ENCODE data around the gene ANLN. TPM values are rescaled to one million over a fixed set of nuclear protein-coding genes. Genes with fewer than 3 reads are reported as not detected.
A peak's percentile ranks its signal among the peaks of the same experiment; 100 is the strongest.
"Not testable (repeated sequence)": the region's sequence is repeated elsewhere in the genome, so short reads cannot be mapped to it uniquely, and the experiment has no call there.

ANLN gene
- 435 and 537 TPM in 2 replicates for total RNA-seq (2014; rRNA removed; shearing (Covaris generic))

GRCh38 chr7:36389371-36390198 lies at the start of gene ANLN:
Gene ANLN, plus strand, starts transcription at chr7:36389862. Its CDS starts 165 bp downstream, at chr7:36390027.
- peak; percentile 98 for DNase-seq (ENCODE audit: low read depth)

- no peak for DNase-seq (ENCODE audit: low read depth)
These were observed 46.1 kb upstream of the ANLN start for GRCh38 chr7:36343548-36343947.

GRCh38 chr7:36344622-36345021 lies 45.0 kb upstream of the ANLN start:
- DNase-seq (ENCODE audit: low read depth): no peak

- peak; percentile 6 for DNase-seq (ENCODE audit: low read depth)
These were observed 43.3 kb upstream of the ANLN start for GRCh38 chr7:36346260-36346831.

- DNase-seq (ENCODE audit: low read depth): peak; percentile 19
These were observed 41.4 kb upstream of the ANLN start for GRCh38 chr7:36348256-36348655.

GRCh38 chr7:36348771-36349170 lies 40.9 kb upstream of the ANLN start:
- DNase-seq (ENCODE audit: low read depth): no peak

GRCh38 chr7:36349626-36350025 lies 40.0 kb upstream of the ANLN start:
- no peak for DNase-seq (ENCODE audit: low read depth)

GRCh38 chr7:36355490-36355889 lies 34.2 kb upstream of the ANLN start:
- DNase-seq (ENCODE audit: low read depth): no peak

GRCh38 chr7:36357054-36357453 lies 32.6 kb upstream of the ANLN start:
- DNase-seq (ENCODE audit: low read depth): no peak

GRCh38 chr7:36358589-36358988 lies 31.1 kb upstream of the ANLN start:
- DNase-seq (ENCODE audit: low read depth): no peak

- DNase-seq (ENCODE audit: low read depth): no peak
These were observed 29.4 kb upstream of the ANLN start for GRCh38 chr7:36360244-36360643.

GRCh38 chr7:36361227-36361626 lies 28.4 kb upstream of the ANLN start:
- DNase-seq (ENCODE audit: low read depth): no peak

- no peak for DNase-seq (ENCODE audit: low read depth)
These were observed 26.1 kb upstream of the ANLN start for GRCh38 chr7:36363515-36363914.

GRCh38 chr7:36366005-36366717 lies 23.5 kb upstream of the ANLN start:
- no peak for DNase-seq (ENCODE audit: low read depth)

GRCh38 chr7:36366718-36367560 lies 22.7 kb upstream of the ANLN start:
- peak; percentile 87 for DNase-seq (ENCODE audit: low read depth)

GRCh38 chr7:36367561-36368077 lies 22.0 kb upstream of the ANLN start:
- no peak for DNase-seq (ENCODE audit: low read depth)

- DNase-seq (ENCODE audit: low read depth): no peak
These were observed 21.2 kb upstream of the ANLN start for GRCh38 chr7:36368496-36368895.

- DNase-seq (ENCODE audit: low read depth): no peak
These were observed 20.5 kb upstream of the ANLN start for GRCh38 chr7:36369171-36369570.

GRCh38 chr7:36370046-36370445 lies 19.6 kb upstream of the ANLN start:
- no peak for DNase-seq (ENCODE audit: low read depth)

GRCh38 chr7:36372156-36372555 lies 17.5 kb upstream of the ANLN start:
- peak; percentile 73 for DNase-seq (ENCODE audit: low read depth)

- not testable (repeated sequence) for DNase-seq (ENCODE audit: low read depth)
These were observed 11.1 kb upstream of the ANLN start for GRCh38 chr7:36378555-36378954.

All from RPMI7951 (cell line).